ENCODE data around the gene SLC12A2. TPM values are rescaled to one million over a fixed set of nuclear protein-coding genes. Genes with fewer than 3 reads are reported as not detected.

The SLC12A2 gene
- polyA plus RNA-seq, 1 donor (not counting 4 experiments of a cell fraction or from before 2014, with no cell fraction given) = 15.5 TPM

DNA sequence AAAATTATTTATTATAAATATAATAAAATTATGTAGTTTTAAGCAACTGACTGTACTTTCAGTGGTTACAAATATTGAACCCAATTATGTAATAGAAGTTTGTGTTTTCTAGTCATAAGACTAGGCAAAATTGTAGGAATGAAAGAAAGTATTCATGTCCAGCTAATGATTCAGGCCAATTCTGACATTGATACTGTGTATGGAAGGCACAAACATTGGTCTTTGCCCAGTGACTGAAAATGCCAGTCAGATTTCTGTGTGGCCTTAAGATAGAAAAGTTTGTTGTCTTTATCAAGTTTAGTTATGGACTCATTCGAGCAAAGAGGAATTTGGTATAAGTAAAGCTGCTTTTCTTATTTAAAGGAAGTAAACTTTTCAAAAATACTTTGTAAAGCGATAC lies 60.3 kb downstream of the SLC12A2 start:
- Histone ChIP-seq H4K20me1 (ENCODE audit: control insufficient read depth, extremely low read depth, insufficient read depth, low read length) (no peaks in the 10 kb centered on the region), H3K36me3 (ENCODE audit: control insufficient read depth in 2 of 2, extremely low read depth in 1 of 2, insufficient read depth in 2 of 2, low read length in 2 of 2) (no peaks in the 10 kb centered on the region), H2AFZ (ENCODE audit: control insufficient read depth, low read length) (no peak overlapping the region), H3K4me1 (ENCODE audit: control insufficient read depth, extremely low read depth, insufficient read depth, low read length) (no peaks in the 10 kb centered on the region), H3K9ac (ENCODE audit: control insufficient read depth, extremely low read depth, insufficient read depth, low read length) (no peak overlapping the region), H3K9me1 (ENCODE audit: control insufficient read depth, extremely low read depth, insufficient read depth, low read length) (no peaks in the 10 kb centered on the region), H3K27me3 (ENCODE audit: control insufficient read depth, extremely low read depth, insufficient read depth, low read length) (no peaks in the 10 kb centered on the region), H3K79me2 (ENCODE audit: control insufficient read depth, insufficient read depth, low read length) (no peaks in the 10 kb centered on the region), H3K4me3 (ENCODE audit: control insufficient read depth in 2 of 3, extremely low read depth in 1 of 3, insufficient read depth in 2 of 3, low read depth in 1 of 3, low read length in 3 of 3) (no peak overlapping the region), H3K27ac (ENCODE audit: control insufficient read depth, insufficient read depth, low read length) (no peak overlapping the region), H3K4me2 (ENCODE audit: control insufficient read depth, extremely low read depth, insufficient read depth, low read depth, low read length) (no peak overlapping the region), H3K9me3 (ENCODE audit: control insufficient read depth, low read depth, low read length) (no peaks in the 10 kb centered on the region)
- FAIRE-seq (no peak), DNase-seq (ENCODE audit: low read depth, low spot score) (no peak)
- no peak for TF ChIP-seq EZH2 (IDR thresholded peaks at IDR 0.05; ENCODE audit: low read length)
- TF ChIP-seq, protein P1, sequence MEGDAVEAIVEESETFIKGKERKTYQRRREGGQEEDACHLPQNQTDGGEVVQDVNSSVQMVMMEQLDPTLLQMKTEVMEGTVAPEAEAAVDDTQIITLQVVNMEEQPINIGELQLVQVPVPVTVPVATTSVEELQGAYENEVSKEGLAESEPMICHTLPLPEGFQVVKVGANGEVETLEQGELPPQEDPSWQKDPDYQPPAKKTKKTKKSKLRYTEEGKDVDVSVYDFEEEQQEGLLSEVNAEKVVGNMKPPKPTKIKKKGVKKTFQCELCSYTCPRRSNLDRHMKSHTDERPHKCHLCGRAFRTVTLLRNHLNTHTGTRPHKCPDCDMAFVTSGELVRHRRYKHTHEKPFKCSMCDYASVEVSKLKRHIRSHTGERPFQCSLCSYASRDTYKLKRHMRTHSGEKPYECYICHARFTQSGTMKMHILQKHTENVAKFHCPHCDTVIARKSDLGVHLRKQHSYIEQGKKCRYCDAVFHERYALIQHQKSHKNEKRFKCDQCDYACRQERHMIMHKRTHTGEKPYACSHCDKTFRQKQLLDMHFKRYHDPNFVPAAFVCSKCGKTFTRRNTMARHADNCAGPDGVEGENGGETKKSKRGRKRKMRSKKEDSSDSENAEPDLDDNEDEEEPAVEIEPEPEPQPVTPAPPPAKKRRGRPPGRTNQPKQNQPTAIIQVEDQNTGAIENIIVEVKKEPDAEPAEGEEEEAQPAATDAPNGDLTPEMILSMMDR (optimal IDR thresholded peaks at IDR 0.05 in 1 of 3, IDR thresholded peaks at IDR 0.05 in 1 of 3, conservative IDR thresholded peaks at IDR 0.05 in 1 of 3; ENCODE audit: extremely low read depth in 1 of 3, insufficient read depth in 2 of 3, low read length in 3 of 3) = no peak
- dilution Hi-C loops (cut with MboI; ENCODE audit: extremely low pct_ligation_motif_present, low sequenced_read_pairs) = no loop called here

DNA sequence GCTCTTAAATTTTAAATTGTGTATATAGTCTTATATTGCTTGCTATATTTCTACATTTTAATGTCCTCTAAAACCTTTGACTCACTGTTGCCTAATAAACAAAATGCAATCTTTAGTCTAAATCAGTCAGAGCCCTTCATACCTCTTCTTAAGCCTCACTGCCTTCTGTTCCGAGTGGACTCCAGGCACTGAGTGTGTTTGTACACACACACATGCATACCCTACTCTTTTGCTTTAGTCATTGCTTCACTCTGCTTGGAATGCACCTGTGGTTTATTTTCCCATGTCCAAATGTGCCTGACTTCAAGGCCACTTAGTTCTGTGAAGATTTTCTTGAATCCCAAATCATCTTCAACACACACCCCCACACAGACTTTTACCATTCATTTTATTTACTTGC lies 60.9 kb downstream of the SLC12A2 start:
- DNase-seq (ENCODE audit: low read depth, low spot score) (no peak), FAIRE-seq (no peak)
- Histone ChIP-seq H4K20me1 (ENCODE audit: control insufficient read depth, extremely low read depth, insufficient read depth, low read length) (no peaks in the 10 kb centered on the region), H3K36me3 (ENCODE audit: control insufficient read depth in 2 of 2, extremely low read depth in 1 of 2, insufficient read depth in 2 of 2, low read length in 2 of 2) (no peaks in the 10 kb centered on the region), H3K27me3 (ENCODE audit: control insufficient read depth, extremely low read depth, insufficient read depth, low read length) (no peaks in the 10 kb centered on the region), H3K27ac (ENCODE audit: control insufficient read depth, insufficient read depth, low read length) (no peak overlapping the region), H3K4me3 (ENCODE audit: control insufficient read depth in 2 of 3, extremely low read depth in 1 of 3, insufficient read depth in 2 of 3, low read depth in 1 of 3, low read length in 3 of 3) (no peak overlapping the region), H3K4me1 (ENCODE audit: control insufficient read depth, extremely low read depth, insufficient read depth, low read length) (no peaks in the 10 kb centered on the region), H3K9ac (ENCODE audit: control insufficient read depth, extremely low read depth, insufficient read depth, low read length) (no peak overlapping the region), H3K9me3 (ENCODE audit: control insufficient read depth, low read depth, low read length) (no peaks in the 10 kb centered on the region), H2AFZ (ENCODE audit: control insufficient read depth, low read length) (no peak overlapping the region), H3K79me2 (ENCODE audit: control insufficient read depth, insufficient read depth, low read length) (no peaks in the 10 kb centered on the region), H3K4me2 (ENCODE audit: control insufficient read depth, extremely low read depth, insufficient read depth, low read depth, low read length) (no peak overlapping the region), H3K9me1 (ENCODE audit: control insufficient read depth, extremely low read depth, insufficient read depth, low read length) (no peaks in the 10 kb centered on the region)
- dilution Hi-C loops (cut with MboI; ENCODE audit: extremely low pct_ligation_motif_present, low sequenced_read_pairs) = no loop called here
- no peak for TF ChIP-seq EZH2 (IDR thresholded peaks at IDR 0.05; ENCODE audit: low read length)
- TF ChIP-seq, protein P1 (optimal IDR thresholded peaks at IDR 0.05 in 1 of 3, IDR thresholded peaks at IDR 0.05 in 1 of 3, conservative IDR thresholded peaks at IDR 0.05 in 1 of 3; ENCODE audit: extremely low read depth in 1 of 3, insufficient read depth in 2 of 3, low read length in 3 of 3) = no peak

All from keratinocyte (primary cell).